ENCODE measurements around the gene CRHR2. TPM values are rescaled to one million over a fixed set of nuclear protein-coding genes. Genes with fewer than 3 reads are reported as not detected.

Gene CRHR2
- total and polyA plus RNA-seq, 2 of the 4 experiments (the other 2 are of a cell fraction) = not detected

DNA sequence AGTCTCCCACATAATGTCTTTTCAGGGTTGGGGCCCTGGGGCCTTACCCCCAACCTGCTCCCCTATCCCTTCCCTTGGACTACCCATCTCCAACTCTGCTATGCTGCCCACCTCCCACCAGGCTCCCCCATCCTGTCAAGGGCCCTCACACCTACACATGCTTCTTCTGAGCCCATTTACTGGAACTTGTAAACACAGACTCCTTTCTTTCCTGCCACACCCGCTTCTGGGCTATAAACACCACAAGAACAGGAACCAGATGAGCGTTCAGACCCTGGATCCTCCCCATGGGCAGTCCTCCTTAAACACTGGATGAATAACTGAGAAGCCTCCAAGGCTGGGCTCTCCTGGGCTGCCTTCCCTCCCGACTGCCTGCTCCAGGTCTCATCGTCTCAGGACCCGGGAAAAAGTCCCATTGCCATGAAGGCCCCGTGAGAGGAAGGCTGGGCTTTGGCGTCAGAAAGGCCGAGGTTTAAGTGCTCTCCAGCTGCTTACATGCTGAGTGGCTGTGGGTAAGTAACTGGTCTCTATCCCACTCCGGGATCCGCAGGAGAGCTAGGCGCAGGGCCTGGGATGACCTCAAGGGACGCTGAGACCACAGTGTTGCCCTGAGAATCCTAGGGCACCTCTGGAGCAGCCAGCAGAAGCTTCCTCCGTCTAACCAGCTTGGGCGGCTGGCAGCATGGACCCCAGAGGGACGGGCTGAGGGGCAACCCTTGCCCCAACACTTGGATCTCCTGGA, 15.6 kb upstream of the CRHR2 start:
- H4K5ac ChIP-seq (ENCODE audit: low read depth, low read length) = no peak overlapping the region
- no peaks in the 10 kb centered on the region for H3K36me3 ChIP-seq (ENCODE audit: control insufficient read depth, insufficient read depth, low read length)
- H3K27ac ChIP-seq (ENCODE audit: insufficient read depth, low read length) = no peak overlapping the region
- POLR2A ChIA-PET (ENCODE audit: unreplicated experiment) = no interaction called here
- no CpG with 5 or more reads among the region's 15 CpGs for WGBS, 2 experiments (ENCODE audit: extremely low coverage in 2 of 2, insufficient read length in 1 of 2)
- no peaks in the 10 kb centered on the region for H3K79me1 ChIP-seq (ENCODE audit: low read depth in 1 of 2, low read length in 2 of 2)
- intact Hi-C loops (cut with micrococcal nuclease) (no loop called here), in situ Hi-C loops (cut with MboI; ENCODE audit: low sequenced_read_pairs) (no loop called here), dilution Hi-C loops (cut with HindIII; ENCODE audit: low sequenced_read_pairs, unreplicated experiment) (no loop called here)
- no peak overlapping the region for H4K91ac ChIP-seq (ENCODE audit: insufficient read depth, low read depth, low read length)
- no peaks in the 10 kb centered on the region for H4K20me1 ChIP-seq (ENCODE audit: insufficient read depth, low read length)
- no peak overlapping the region for H2BK20ac ChIP-seq (ENCODE audit: low read depth, low read length)
- CTCF ChIA-PET = no interaction called here
- no peak overlapping the region for H3K56ac ChIP-seq (ENCODE audit: extremely low read depth, insufficient read depth, low read length)
- TF ChIP-seq NFE2L2 (IDR thresholded peaks at IDR 0.05; ENCODE audit: low read depth, low read length) (no peak), SMC3 (IDR thresholded peaks at IDR 0.05; ENCODE audit: low read depth, low read length) (no peak), POLR2A (IDR thresholded peaks at IDR 0.05; ENCODE audit: low read depth, low read length) (no peak), CEBPB (IDR thresholded peaks at IDR 0.05; ENCODE audit: low read depth, low read length) (no peak), MAFK (IDR thresholded peaks at IDR 0.05; ENCODE audit: low read depth, low read length) (no peak), RCOR1 (IDR thresholded peaks at IDR 0.05; ENCODE audit: insufficient replicate concordance, low read length) (no peak), MAZ (IDR thresholded peaks at IDR 0.05; ENCODE audit: borderline replicate concordance, low read depth, low read length) (no peak), RAD21 (IDR thresholded peaks at IDR 0.05; ENCODE audit: low read length) (no peak), MXI1 (IDR thresholded peaks at IDR 0.05; ENCODE audit: borderline replicate concordance, low read depth, low read length) (no peak), BHLHE40 (IDR thresholded peaks at IDR 0.05; ENCODE audit: low read depth, low read length) (no peak), RFX5 (IDR thresholded peaks at IDR 0.05; ENCODE audit: low read depth, low read length) (no peak), FOS (IDR thresholded peaks at IDR 0.05; ENCODE audit: low read depth, low read length) (no peak)
- TF ChIP-seq, protein P1, sequence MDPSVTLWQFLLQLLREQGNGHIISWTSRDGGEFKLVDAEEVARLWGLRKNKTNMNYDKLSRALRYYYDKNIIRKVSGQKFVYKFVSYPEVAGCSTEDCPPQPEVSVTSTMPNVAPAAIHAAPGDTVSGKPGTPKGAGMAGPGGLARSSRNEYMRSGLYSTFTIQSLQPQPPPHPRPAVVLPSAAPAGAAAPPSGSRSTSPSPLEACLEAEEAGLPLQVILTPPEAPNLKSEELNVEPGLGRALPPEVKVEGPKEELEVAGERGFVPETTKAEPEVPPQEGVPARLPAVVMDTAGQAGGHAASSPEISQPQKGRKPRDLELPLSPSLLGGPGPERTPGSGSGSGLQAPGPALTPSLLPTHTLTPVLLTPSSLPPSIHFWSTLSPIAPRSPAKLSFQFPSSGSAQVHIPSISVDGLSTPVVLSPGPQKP (IDR thresholded peaks at IDR 0.05; ENCODE audit: borderline replicate concordance, low read depth, low read length) = no peak
- TF ChIP-seq, protein P2, sequence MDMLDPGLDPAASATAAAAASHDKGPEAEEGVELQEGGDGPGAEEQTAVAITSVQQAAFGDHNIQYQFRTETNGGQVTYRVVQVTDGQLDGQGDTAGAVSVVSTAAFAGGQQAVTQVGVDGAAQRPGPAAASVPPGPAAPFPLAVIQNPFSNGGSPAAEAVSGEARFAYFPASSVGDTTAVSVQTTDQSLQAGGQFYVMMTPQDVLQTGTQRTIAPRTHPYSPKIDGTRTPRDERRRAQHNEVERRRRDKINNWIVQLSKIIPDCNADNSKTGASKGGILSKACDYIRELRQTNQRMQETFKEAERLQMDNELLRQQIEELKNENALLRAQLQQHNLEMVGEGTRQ (IDR thresholded peaks at IDR 0.05; ENCODE audit: low read depth, low read length) = no peak
- BruUV-seq (replicated peaks) = no TSS peak
- H3K23ac ChIP-seq (ENCODE audit: low read depth, low read length) = no peak overlapping the region
- H3K9me3 ChIP-seq (ENCODE audit: control insufficient read depth, insufficient read depth, low read length) = no peaks in the 10 kb centered on the region
- no peak overlapping the region for H4K8ac ChIP-seq (ENCODE audit: low read depth in 2 of 2, low read length in 2 of 2)
- H3K18ac ChIP-seq (ENCODE audit: low read depth, low read length) = no peak overlapping the region
- no peaks in the 10 kb centered on the region for H3K9me1 ChIP-seq (ENCODE audit: insufficient read depth, low read length)
- DNase-seq = no peak
- no peak overlapping the region for H2BK120ac ChIP-seq (ENCODE audit: low read depth, low read length)
- H3K14ac ChIP-seq (replicated peaks; ENCODE audit: low read depth, low read length) = no peak overlapping the region
- H3K4ac ChIP-seq (ENCODE audit: low read depth, low read length) = no peak overlapping the region
- no peak for ATAC-seq (ENCODE audit: low read depth)
- H2AK9ac ChIP-seq (replicated peaks; ENCODE audit: low read depth, low read length, poor library complexity) = no peak overlapping the region
- H2AFZ ChIP-seq (replicated peaks; ENCODE audit: low read length, poor library complexity) = no peak overlapping the region
- H3K4me2 ChIP-seq (ENCODE audit: low read depth, low read length) = no peak overlapping the region
- no peak overlapping the region for H2BK5ac ChIP-seq (ENCODE audit: low read depth, low read length, poor library complexity, severe bottlenecking)
- peaks cover 51% of the 10 kb centered on the region for H3K27me3 ChIP-seq (ENCODE audit: control insufficient read depth, insufficient read depth, low read length)
- H3K4me1 ChIP-seq (ENCODE audit: control insufficient read depth, insufficient read depth, low read length) = no peaks in the 10 kb centered on the region
- H3K9ac ChIP-seq (ENCODE audit: low read depth, low read length) = no peak overlapping the region
- H2BK15ac ChIP-seq (ENCODE audit: low read depth, low read length) = no peak overlapping the region
- no peak overlapping the region for H2AK5ac ChIP-seq (ENCODE audit: low read depth, low read length)
- no peak overlapping the region for H3K4me3 ChIP-seq (ENCODE audit: insufficient read depth, low read depth, low read length)
